GM12878 (cell line): ENCODE measurements around the gene TRABD. TPM values are rescaled to one million over a fixed set of nuclear protein-coding genes. Genes with fewer than 3 reads are reported as not detected.

Experiments
- ATAC-seq: fragments of 200-7000 bp; cut with Tn5 transposase; 3 replicates; pipeline ENCODE4 v1.9.1; 2020; ENCODE audit warnings: mild to moderate bottlenecking, moderate library complexity
- BruUV-seq: library from RNA; stranded (reverse); fragments of 400-500 nt; replicated peaks from 2 replicates; lab custom pipeline; 2021; lab: Mats Ljungman, UMichigan
- CTCF ChIA-PET: fragments of 300-600 bp; sonication (Branson Sonifier 250); formaldehyde crosslinking; extraction: SDS; loops from one replicate; lab custom pipeline; 2021; ENCODE audit warnings: inconsistent platforms; lab: Yijun Ruan, JAX
- POLR2A ChIA-PET: fragments of 350-600 bp; formaldehyde crosslinking; extraction: SDS; loops from one replicate; lab custom pipeline; 2021; ENCODE audit warnings: inconsistent platforms; lab: Charles Lee
- RAD21 ChIA-PET: fragments of 300-600 bp; sonication (Branson Sonifier 250); formaldehyde crosslinking; loops from one replicate; lab custom pipeline; 2023; ENCODE audit warnings: antibody characterized with exemption; ENCODE audit not compliant: unreplicated experiment; lab: Charles Lee
- SMC1A ChIA-PET: fragments of 300-600 bp; sonication (Branson Sonifier 250); formaldehyde crosslinking; loops from one replicate; lab custom pipeline; 2023; ENCODE audit not compliant: unreplicated experiment, uncharacterized antibody; lab: Charles Lee
- DNase-seq: peaks from one replicate; pipeline ENCODE4 v3.0.0-alpha.2; 2011; ENCODE audit warnings: low read depth, low spot score
- FAIRE-seq: peaks from 3 replicates; lab custom pipeline; 2011; peaks lifted over from hg19 to GRCh38; lab: Jason Lieb, UNC
- H2AFZ ChIP-seq: 2 replicates; pipeline ENCODE4 v1.6.0; 2011; ENCODE audit warnings: low read depth, low read length, control low read depth; ENCODE audit not compliant: control insufficient read depth
- H3K27ac ChIP-seq: 2 replicates; pipeline ENCODE4 v1.5.1; 2011; ENCODE audit warnings: control low read depth; ENCODE audit not compliant: control insufficient read depth, insufficient read depth
- H3K27me3 ChIP-seq, 2 experiments: replicated peaks in 1 of 2; 2 replicates each; pipeline versions ENCODE4 v1.6.0 to v1.6.1; 2011; ENCODE audit warnings: low read length in 1 of 2; ENCODE audit not compliant: control insufficient read depth in 2 of 2, insufficient read depth in 2 of 2
- H3K36me3 ChIP-seq, 2 experiments: 2 replicates each; pipeline ENCODE4 v1.5.1; 2011; ENCODE audit warnings: low read length in 1 of 2; ENCODE audit not compliant: control insufficient read depth in 2 of 2, insufficient read depth in 2 of 2
- H3K4me1 ChIP-seq: 2 replicates; pipeline ENCODE4 v1.6.1; 2011; ENCODE audit warnings: mild to moderate bottlenecking, low read length, moderate library complexity, mixed read lengths; ENCODE audit not compliant: control insufficient read depth, insufficient read depth
- H3K4me2 ChIP-seq: 2 replicates; pipeline ENCODE4 v1.6.0; 2011; ENCODE audit warnings: control low read depth; ENCODE audit not compliant: control insufficient read depth, insufficient read depth
- H3K4me3 ChIP-seq: fragments of 200-600 bp; sonication (generic); 2 replicates; pipeline ENCODE4 v1.5.1; 2016
- H3K79me2 ChIP-seq: 2 replicates; pipeline ENCODE4 v1.6.0; 2011; ENCODE audit warnings: low read length; ENCODE audit not compliant: control insufficient read depth, insufficient read depth
- H3K9ac ChIP-seq: 2 replicates; pipeline ENCODE4 v1.8.0; 2011; ENCODE audit warnings: low read length, control low read depth, mixed read lengths; ENCODE audit not compliant: control insufficient read depth, insufficient read depth
- H3K9me3 ChIP-seq: replicated peaks from 3 replicates; pipeline ENCODE4 v1.5.1; 2011; ENCODE audit warnings: mild to moderate bottlenecking, low read length; ENCODE audit not compliant: control insufficient read depth, insufficient read depth
- H4K20me1 ChIP-seq: 2 replicates; pipeline ENCODE4 v1.6.0; 2011; ENCODE audit not compliant: control insufficient read depth, insufficient read depth
- SREBF2 ChIP-seq: IDR thresholded peaks from 2 replicates; pipeline ENCODE4 v1.6.1; 2012; ENCODE audit warnings: mild to moderate bottlenecking, low read length
- ZNF217 ChIP-seq: fragments of 450-650 bp; IDR thresholded peaks from 2 replicates; pipeline ENCODE4 v1.6.1; 2017; ENCODE audit warnings: antibody characterized with exemption, mild to moderate bottlenecking
- WGBS: methylation state at CpG from one replicate; pipeline ENCODE4 v1.1.6; 2016; ENCODE audit warnings: low lambda C conversion rate; ENCODE audit not compliant: insufficient replicate concordance, insufficient coverage; ENCODE audit errors: missing lambda C conversion rate; 5-methylcytosine and 5-hydroxymethylcytosine counted together
- in situ Hi-C: fragments of 300-500 bp; cut with MboI; formaldehyde crosslinking; loops from 9 replicates; pipeline ENCODE4 v1.14.3; 2018; ENCODE audit warnings: mixed read lengths
- intact Hi-C: fragments of 100-400 bp; cut with micrococcal nuclease; formaldehyde crosslinking; loops from one replicate; pipeline ENCODE4 v1.14.2; 2022; ENCODE audit not compliant: unreplicated experiment
- polyA plus RNA-seq, 11 experiments: library from polyadenylated mRNA; depleted of rRNA in 4 of 11; unstranded in 6 of 11; stranded (reverse) in 5 of 11; fragments of >200 nt; fragmentation: Nextera tagmentation in 4 of 11; fragmentation: Illumina TruSeq in 1 of 11; extraction: Ambion mirVana in 4 of 11; extraction: Trizol in 1 of 11; gene quantifications; 1 replicate in 1 of 11; 2 replicates in 10 of 11; pipeline versions ENCODE4 v1.2.1 to v1.2.3, GENCODE V29; 2011 to 2016; ENCODE audit warnings: inconsistent platforms in 2 of 11, missing spikeins in 2 of 11, low read depth in 1 of 11
- total RNA-seq, 4 experiments: library from RNA; depleted of rRNA in 3 of 4; stranded (reverse); fragments of >200 nt in 3 of 4; fragmentation: Illumina TruSeq in 1 of 4; extraction: Trizol in 1 of 4; gene quantifications; 2 replicates each; pipeline versions ENCODE4 v1.2.1 to v1.2.3, GENCODE V29; 2013 to 2021
- TF ChIP-seq, protein P1 (sequence below): fragments of 150-350 bp; IDR thresholded peaks from 2 replicates; pipeline ENCODE4 v1.6.1; 2016; ENCODE audit warnings: low read depth, low read length
- TF ChIP-seq, protein P2 (sequence below): fragments of 450-650 bp; conservative IDR thresholded peaks from 2 replicates; pipeline ENCODE4 v1.6.1; 2017; ENCODE audit warnings: mild to moderate bottlenecking, moderate library complexity

The TRABD gene
- total and polyA plus RNA-seq, 10 of the 15 experiments (the other 5 are each of a cell fraction or from before 2014, with no cell fraction given): 0.43 to 116 (median 58.1) TPM

GRCh38 chr22:50138041-50138440, 47.7 kb upstream of the TRABD start:
- intact Hi-C loops: no loop called here
- SMC1A ChIA-PET: no interaction called here
- Histone ChIP-seq H3K9ac (no peak overlapping the region), H3K27me3 (no peaks in the 10 kb centered on the region; a peak in 2 of 4 replicates), H3K27ac (no peak overlapping the region), H3K9me3 (no peaks in the 10 kb centered on the region), H3K79me2 (no peaks in the 10 kb centered on the region), H3K4me3 (no peak overlapping the region), H3K4me1 (peaks cover 3% of the 10 kb centered on the region; the same call in 1 of the 2 replicates), H3K36me3 (no peaks in the 10 kb centered on the region), H4K20me1 (no peaks in the 10 kb centered on the region), H2AFZ (no peak overlapping the region), H3K4me2 (no peak overlapping the region)
- POLR2A ChIA-PET: no interaction called here
- RAD21 ChIA-PET: no interaction called here
- 91% methylated on average over 4 of the region's 4 CpGs for WGBS
- BruUV-seq: no TSS peak
- ATAC-seq: no peak
- TF ChIP-seq ZNF217 (no peak), SREBF2 (no peak)
- TF ChIP-seq, protein P1, sequence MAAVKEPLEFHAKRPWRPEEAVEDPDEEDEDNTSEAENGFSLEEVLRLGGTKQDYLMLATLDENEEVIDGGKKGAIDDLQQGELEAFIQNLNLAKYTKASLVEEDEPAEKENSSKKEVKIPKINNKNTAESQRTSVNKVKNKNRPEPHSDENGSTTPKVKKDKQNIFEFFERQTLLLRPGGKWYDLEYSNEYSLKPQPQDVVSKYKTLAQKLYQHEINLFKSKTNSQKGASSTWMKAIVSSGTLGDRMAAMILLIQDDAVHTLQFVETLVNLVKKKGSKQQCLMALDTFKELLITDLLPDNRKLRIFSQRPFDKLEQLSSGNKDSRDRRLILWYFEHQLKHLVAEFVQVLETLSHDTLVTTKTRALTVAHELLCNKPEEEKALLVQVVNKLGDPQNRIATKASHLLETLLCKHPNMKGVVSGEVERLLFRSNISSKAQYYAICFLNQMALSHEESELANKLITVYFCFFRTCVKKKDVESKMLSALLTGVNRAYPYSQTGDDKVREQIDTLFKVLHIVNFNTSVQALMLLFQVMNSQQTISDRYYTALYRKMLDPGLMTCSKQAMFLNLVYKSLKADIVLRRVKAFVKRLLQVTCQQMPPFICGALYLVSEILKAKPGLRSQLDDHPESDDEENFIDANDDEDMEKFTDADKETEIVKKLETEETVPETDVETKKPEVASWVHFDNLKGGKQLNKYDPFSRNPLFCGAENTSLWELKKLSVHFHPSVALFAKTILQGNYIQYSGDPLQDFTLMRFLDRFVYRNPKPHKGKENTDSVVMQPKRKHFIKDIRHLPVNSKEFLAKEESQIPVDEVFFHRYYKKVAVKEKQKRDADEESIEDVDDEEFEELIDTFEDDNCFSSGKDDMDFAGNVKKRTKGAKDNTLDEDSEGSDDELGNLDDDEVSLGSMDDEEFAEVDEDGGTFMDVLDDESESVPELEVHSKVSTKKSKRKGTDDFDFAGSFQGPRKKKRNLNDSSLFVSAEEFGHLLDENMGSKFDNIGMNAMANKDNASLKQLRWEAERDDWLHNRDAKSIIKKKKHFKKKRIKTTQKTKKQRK: no peak
- TF ChIP-seq, protein P2, sequence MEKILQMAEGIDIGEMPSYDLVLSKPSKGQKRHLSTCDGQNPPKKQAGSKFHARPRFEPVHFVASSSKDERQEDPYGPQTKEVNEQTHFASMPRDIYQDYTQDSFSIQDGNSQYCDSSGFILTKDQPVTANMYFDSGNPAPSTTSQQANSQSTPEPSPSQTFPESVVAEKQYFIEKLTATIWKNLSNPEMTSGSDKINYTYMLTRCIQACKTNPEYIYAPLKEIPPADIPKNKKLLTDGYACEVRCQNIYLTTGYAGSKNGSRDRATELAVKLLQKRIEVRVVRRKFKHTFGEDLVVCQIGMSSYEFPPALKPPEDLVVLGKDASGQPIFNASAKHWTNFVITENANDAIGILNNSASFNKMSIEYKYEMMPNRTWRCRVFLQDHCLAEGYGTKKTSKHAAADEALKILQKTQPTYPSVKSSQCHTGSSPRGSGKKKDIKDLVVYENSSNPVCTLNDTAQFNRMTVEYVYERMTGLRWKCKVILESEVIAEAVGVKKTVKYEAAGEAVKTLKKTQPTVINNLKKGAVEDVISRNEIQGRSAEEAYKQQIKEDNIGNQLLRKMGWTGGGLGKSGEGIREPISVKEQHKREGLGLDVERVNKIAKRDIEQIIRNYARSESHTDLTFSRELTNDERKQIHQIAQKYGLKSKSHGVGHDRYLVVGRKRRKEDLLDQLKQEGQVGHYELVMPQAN: no peak
- no peak for FAIRE-seq
- in situ Hi-C loops: no loop called here
- DNase-seq: no peak
- CTCF ChIA-PET: no interaction called here
